Liver (tissue), 3 donors: ENCODE results near the gene ENDOG.

Experiments
- EGR1 ChIP-seq, 2 donors: IDR thresholded peaks; 2 replicates each; pipeline ENCODE4 v1.6.1; 2016 to 2018; ENCODE audit warnings: antibody characterized with exemption in 2 of 2, low read depth in 2 of 2
- FOXA1 ChIP-seq: IDR thresholded peaks from 2 replicates; pipeline ENCODE4 v1.6.1; 2016; ENCODE audit warnings: antibody characterized with exemption
- GABPA ChIP-seq, 2 donors: IDR thresholded peaks in 1 of 2; conservative IDR thresholded peaks in 1 of 2; 2 replicates each; pipeline ENCODE4 v1.6.1; 2016; ENCODE audit warnings: antibody characterized with exemption in 2 of 2, mild to moderate bottlenecking in 1 of 2, moderate library complexity in 1 of 2
- NR2F2 ChIP-seq: IDR thresholded peaks from 2 replicates; pipeline ENCODE4 v1.6.1; 2016; ENCODE audit warnings: antibody characterized with exemption
- RAD21 ChIP-seq, 2 donors: IDR thresholded peaks; 2 replicates each; pipeline ENCODE4 v1.6.1; 2016; ENCODE audit warnings: antibody characterized with exemption in 2 of 2, mild to moderate bottlenecking in 2 of 2
- SP1 ChIP-seq: IDR thresholded peaks from 2 replicates; pipeline ENCODE4 v1.6.1; 2018; ENCODE audit warnings: antibody characterized with exemption, mild to moderate bottlenecking
- YY1 ChIP-seq: IDR thresholded peaks from 2 replicates; pipeline ENCODE4 v1.6.1; 2016; ENCODE audit warnings: antibody characterized with exemption, mild to moderate bottlenecking
- TF ChIP-seq, protein P1 (sequence below): fragments of 150-350 bp; IDR thresholded peaks from 2 replicates; pipeline ENCODE4 v1.5.1; 2017; ENCODE audit warnings: improper control_type of control experiment, low read depth, low read length; ENCODE audit not compliant: missing input control
- TF ChIP-seq, protein P2 (sequence below): IDR thresholded peaks from 2 replicates; pipeline ENCODE4 v1.6.1; 2016; ENCODE audit warnings: antibody characterized with exemption
- TF ChIP-seq, protein P3 (sequence below): IDR thresholded peaks from 2 replicates; pipeline ENCODE4 v1.6.1; 2016; ENCODE audit warnings: antibody characterized with exemption, mild to moderate bottlenecking
- TF ChIP-seq, protein P4 (sequence below): IDR thresholded peaks from 2 replicates; pipeline ENCODE4 v1.6.1; 2016; ENCODE audit warnings: antibody characterized with exemption
- TF ChIP-seq, protein P5 (sequence below): IDR thresholded peaks from 2 replicates; pipeline ENCODE4 v1.6.1; 2016; ENCODE audit warnings: antibody characterized with exemption
- donor health status: healthy.
- donor health status: healthy.

DNA sequence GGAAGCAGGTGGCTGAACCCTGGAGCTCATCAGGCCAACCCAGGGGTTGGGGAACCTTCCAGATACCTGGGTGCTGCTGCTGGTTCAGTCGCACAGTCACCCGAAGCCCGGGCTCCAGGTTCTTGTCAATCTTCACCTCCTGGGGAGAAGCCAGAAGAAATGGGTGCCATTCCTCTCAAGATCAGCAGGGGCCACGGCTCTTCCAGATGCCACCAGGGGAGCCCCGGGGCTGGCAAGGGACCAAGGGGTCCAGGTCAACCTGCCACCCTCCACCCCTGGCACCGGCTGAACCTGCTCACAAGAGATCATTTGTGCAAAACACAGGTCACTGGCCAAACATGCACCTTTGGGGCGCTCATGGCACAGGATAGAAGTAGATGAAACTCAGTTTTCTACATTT, 6.6 kb downstream of the ENDOG start:
- TF ChIP-seq, protein P1, sequence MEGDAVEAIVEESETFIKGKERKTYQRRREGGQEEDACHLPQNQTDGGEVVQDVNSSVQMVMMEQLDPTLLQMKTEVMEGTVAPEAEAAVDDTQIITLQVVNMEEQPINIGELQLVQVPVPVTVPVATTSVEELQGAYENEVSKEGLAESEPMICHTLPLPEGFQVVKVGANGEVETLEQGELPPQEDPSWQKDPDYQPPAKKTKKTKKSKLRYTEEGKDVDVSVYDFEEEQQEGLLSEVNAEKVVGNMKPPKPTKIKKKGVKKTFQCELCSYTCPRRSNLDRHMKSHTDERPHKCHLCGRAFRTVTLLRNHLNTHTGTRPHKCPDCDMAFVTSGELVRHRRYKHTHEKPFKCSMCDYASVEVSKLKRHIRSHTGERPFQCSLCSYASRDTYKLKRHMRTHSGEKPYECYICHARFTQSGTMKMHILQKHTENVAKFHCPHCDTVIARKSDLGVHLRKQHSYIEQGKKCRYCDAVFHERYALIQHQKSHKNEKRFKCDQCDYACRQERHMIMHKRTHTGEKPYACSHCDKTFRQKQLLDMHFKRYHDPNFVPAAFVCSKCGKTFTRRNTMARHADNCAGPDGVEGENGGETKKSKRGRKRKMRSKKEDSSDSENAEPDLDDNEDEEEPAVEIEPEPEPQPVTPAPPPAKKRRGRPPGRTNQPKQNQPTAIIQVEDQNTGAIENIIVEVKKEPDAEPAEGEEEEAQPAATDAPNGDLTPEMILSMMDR = no peak
- TF ChIP-seq SP1 (no peak), NR2F2 (no peak), GABPA (IDR thresholded peaks at IDR 0.05 in 1 of 2, conservative IDR thresholded peaks at IDR 0.05 in 1 of 2) (no peak), EGR1 (IDR thresholded peaks at IDR 0.05; ENCODE audit: low read depth in 2 of 2) (no peak), FOXA1 (no peak), YY1 (no peak), RAD21 (IDR thresholded peaks at IDR 0.05) (no peak)
- TF ChIP-seq, protein P2, sequence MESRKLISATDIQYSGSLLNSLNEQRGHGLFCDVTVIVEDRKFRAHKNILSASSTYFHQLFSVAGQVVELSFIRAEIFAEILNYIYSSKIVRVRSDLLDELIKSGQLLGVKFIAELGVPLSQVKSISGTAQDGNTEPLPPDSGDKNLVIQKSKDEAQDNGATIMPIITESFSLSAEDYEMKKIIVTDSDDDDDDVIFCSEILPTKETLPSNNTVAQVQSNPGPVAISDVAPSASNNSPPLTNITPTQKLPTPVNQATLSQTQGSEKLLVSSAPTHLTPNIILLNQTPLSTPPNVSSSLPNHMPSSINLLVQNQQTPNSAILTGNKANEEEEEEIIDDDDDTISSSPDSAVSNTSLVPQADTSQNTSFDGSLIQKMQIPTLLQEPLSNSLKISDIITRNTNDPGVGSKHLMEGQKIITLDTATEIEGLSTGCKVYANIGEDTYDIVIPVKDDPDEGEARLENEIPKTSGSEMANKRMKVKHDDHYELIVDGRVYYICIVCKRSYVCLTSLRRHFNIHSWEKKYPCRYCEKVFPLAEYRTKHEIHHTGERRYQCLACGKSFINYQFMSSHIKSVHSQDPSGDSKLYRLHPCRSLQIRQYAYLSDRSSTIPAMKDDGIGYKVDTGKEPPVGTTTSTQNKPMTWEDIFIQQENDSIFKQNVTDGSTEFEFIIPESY = no peak
- TF ChIP-seq, protein P3, sequence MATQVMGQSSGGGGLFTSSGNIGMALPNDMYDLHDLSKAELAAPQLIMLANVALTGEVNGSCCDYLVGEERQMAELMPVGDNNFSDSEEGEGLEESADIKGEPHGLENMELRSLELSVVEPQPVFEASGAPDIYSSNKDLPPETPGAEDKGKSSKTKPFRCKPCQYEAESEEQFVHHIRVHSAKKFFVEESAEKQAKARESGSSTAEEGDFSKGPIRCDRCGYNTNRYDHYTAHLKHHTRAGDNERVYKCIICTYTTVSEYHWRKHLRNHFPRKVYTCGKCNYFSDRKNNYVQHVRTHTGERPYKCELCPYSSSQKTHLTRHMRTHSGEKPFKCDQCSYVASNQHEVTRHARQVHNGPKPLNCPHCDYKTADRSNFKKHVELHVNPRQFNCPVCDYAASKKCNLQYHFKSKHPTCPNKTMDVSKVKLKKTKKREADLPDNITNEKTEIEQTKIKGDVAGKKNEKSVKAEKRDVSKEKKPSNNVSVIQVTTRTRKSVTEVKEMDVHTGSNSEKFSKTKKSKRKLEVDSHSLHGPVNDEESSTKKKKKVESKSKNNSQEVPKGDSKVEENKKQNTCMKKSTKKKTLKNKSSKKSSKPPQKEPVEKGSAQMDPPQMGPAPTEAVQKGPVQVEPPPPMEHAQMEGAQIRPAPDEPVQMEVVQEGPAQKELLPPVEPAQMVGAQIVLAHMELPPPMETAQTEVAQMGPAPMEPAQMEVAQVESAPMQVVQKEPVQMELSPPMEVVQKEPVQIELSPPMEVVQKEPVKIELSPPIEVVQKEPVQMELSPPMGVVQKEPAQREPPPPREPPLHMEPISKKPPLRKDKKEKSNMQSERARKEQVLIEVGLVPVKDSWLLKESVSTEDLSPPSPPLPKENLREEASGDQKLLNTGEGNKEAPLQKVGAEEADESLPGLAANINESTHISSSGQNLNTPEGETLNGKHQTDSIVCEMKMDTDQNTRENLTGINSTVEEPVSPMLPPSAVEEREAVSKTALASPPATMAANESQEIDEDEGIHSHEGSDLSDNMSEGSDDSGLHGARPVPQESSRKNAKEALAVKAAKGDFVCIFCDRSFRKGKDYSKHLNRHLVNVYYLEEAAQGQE = no peak
- TF ChIP-seq, protein P4, sequence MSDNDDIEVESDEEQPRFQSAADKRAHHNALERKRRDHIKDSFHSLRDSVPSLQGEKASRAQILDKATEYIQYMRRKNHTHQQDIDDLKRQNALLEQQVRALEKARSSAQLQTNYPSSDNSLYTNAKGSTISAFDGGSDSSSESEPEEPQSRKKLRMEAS = no peak
- TF ChIP-seq, protein P5, sequence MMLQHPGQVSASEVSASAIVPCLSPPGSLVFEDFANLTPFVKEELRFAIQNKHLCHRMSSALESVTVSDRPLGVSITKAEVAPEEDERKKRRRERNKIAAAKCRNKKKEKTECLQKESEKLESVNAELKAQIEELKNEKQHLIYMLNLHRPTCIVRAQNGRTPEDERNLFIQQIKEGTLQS = no peak
